ENCODE data around the gene DCBLD2.

Gene DCBLD2

GRCh38 chr3:98778383-98778782 is 123.1 kb downstream of the DCBLD2 start:
- Mint-ChIP-seq H3K9me3 (no peaks in the 10 kb centered on the region), H3K27me3 (ENCODE audit: low read depth) (no peaks in the 10 kb centered on the region), H3K4me3 (no peak overlapping the region), H3K36me3 (ENCODE audit: low read depth) (peaks cover 11% of the 10 kb centered on the region), H3K27ac (peak overlapping the region; percentile 73 to 94 (median 79)), H3K4me1 (peaks cover 21% of the 10 kb centered on the region)
- TF ChIP-seq CTCF (IDR thresholded peaks at IDR 0.05; ENCODE audit: unreplicated experiment in 3 of 3), result no peak

GRCh38 chr3:98777801-98778220 is 123.7 kb downstream of the DCBLD2 start:
- TF ChIP-seq CTCF (IDR thresholded peaks at IDR 0.05; ENCODE audit: unreplicated experiment in 3 of 3), result no peak
- H3K4me3 Mint-ChIP-seq, result no peak overlapping the region
- H3K4me1 Mint-ChIP-seq, result peaks cover 21% of the 10 kb centered on the region
- peak overlapping the region; percentile 73 to 94 (median 79) for H3K27ac Mint-ChIP-seq
- peaks cover 7% of the 10 kb centered on the region for H3K36me3 Mint-ChIP-seq (ENCODE audit: low read depth)
- H3K9me3 Mint-ChIP-seq, result no peaks in the 10 kb centered on the region
- no peaks in the 10 kb centered on the region for H3K27me3 Mint-ChIP-seq (ENCODE audit: low read depth)

- no peak overlapping the region for H3K4me3 Mint-ChIP-seq
- peaks cover 4% of the 10 kb centered on the region for H3K36me3 Mint-ChIP-seq (ENCODE audit: low read depth)
- H3K4me1 Mint-ChIP-seq, result peaks cover 21% of the 10 kb centered on the region
- TF ChIP-seq CTCF (IDR thresholded peaks at IDR 0.05; ENCODE audit: unreplicated experiment in 3 of 3), result no peak
- H3K27me3 Mint-ChIP-seq (ENCODE audit: low read depth), result no peaks in the 10 kb centered on the region
- H3K27ac Mint-ChIP-seq, result peak overlapping the region; percentile 73 to 94 (median 79)
- no peaks in the 10 kb centered on the region for H3K9me3 Mint-ChIP-seq
Observed at GRCh38 chr3:98777286-98777685, 124.2 kb downstream of the DCBLD2 start.

GRCh38 chr3:98776140-98776493 is 125.4 kb downstream of the DCBLD2 start:
- H3K36me3 Mint-ChIP-seq (ENCODE audit: low read depth), result peaks cover 4% of the 10 kb centered on the region
- peak overlapping the region in 1 of 3 experiments; percentile 94 for H3K27ac Mint-ChIP-seq
- TF ChIP-seq CTCF (IDR thresholded peaks at IDR 0.05; ENCODE audit: unreplicated experiment in 3 of 3), result no peak
- no peaks in the 10 kb centered on the region for H3K27me3 Mint-ChIP-seq (ENCODE audit: low read depth)
- H3K4me1 Mint-ChIP-seq, result peaks cover 24% of the 10 kb centered on the region
- no peaks in the 10 kb centered on the region for H3K9me3 Mint-ChIP-seq
- no peak overlapping the region for H3K4me3 Mint-ChIP-seq

- H3K27ac Mint-ChIP-seq, result peak overlapping the region in 1 of 3 experiments; percentile 74
- peaks cover 28% of the 10 kb centered on the region for H3K4me1 Mint-ChIP-seq
- H3K27me3 Mint-ChIP-seq (ENCODE audit: low read depth), result no peaks in the 10 kb centered on the region
- H3K4me3 Mint-ChIP-seq, result no peak overlapping the region
- peaks cover 4% of the 10 kb centered on the region for H3K36me3 Mint-ChIP-seq (ENCODE audit: low read depth)
- no peak for TF ChIP-seq CTCF (IDR thresholded peaks at IDR 0.05; ENCODE audit: unreplicated experiment in 3 of 3)
- H3K9me3 Mint-ChIP-seq, result no peaks in the 10 kb centered on the region
Observed at GRCh38 chr3:98775459-98776139, 125.9 kb downstream of the DCBLD2 start.

- no peaks in the 10 kb centered on the region for H3K27me3 Mint-ChIP-seq (ENCODE audit: low read depth)
Observed at GRCh38 chr3:98772022-98772421, 129.5 kb downstream of the DCBLD2 start.

More at GRCh38 chr3:98772022-98772421, 129.5 kb downstream of the DCBLD2 start:
- no peak overlapping the region for H3K4me3 Mint-ChIP-seq
- TF ChIP-seq CTCF (IDR thresholded peaks at IDR 0.05; ENCODE audit: unreplicated experiment in 3 of 3), result no peak
- peaks cover 20% of the 10 kb centered on the region for H3K4me1 Mint-ChIP-seq
- H3K27ac Mint-ChIP-seq, result no peak overlapping the region
- no peaks in the 10 kb centered on the region for H3K9me3 Mint-ChIP-seq
- H3K36me3 Mint-ChIP-seq (ENCODE audit: low read depth), result peaks cover 4% of the 10 kb centered on the region

Measured in nephron (organoid).